HCT116 (cell line): Measurements from ENCODE around the gene TAGLN. TPM values are rescaled to one million over a fixed set of nuclear protein-coding genes. Genes with fewer than 3 reads are reported as not detected.
A peak's percentile ranks its signal among the peaks of the same experiment; 100 is the strongest.

Experiments
- ATAC-seq: fragments of 200-7000 bp; cut with Tn5 transposase; 2 replicates; pipeline ENCODE4 v1.9.1; 2020; ENCODE audit warnings: mild to moderate bottlenecking, moderate library complexity
- BruUV-seq: library from RNA; stranded (reverse); fragments of 400-500 nt; replicated peaks from 2 replicates; lab custom pipeline; 2021; lab: Mats Ljungman, UMichigan
- CTCF ChIA-PET: fragments of 300-600 bp; sonication (Branson Sonifier 250); formaldehyde crosslinking; loops from one replicate; lab custom pipeline; 2021; ENCODE audit warnings: antibody characterized with exemption; lab: Charles Lee
- POLR2A ChIA-PET: fragments of 300-600, 350-600 bp; sonication (Branson Sonifier 250); formaldehyde crosslinking; loops from one replicate; lab custom pipeline; 2021; ENCODE audit warnings: antibody characterized with exemption; lab: Charles Lee
- RAD21 ChIA-PET, 2 experiments: fragments of 300-600 bp; sonication (Branson Sonifier 250); formaldehyde crosslinking; loops; one replicate each; lab custom pipeline; 2023; ENCODE audit warnings: low total read pairs in 2 of 2; ENCODE audit not compliant: uncharacterized antibody in 2 of 2, unreplicated experiment in 2 of 2, low non-redundant PET in 1 of 2; lab: Charles Lee
- DNase-seq: peaks from one replicate; pipeline ENCODE4 v3.0.0-alpha.2; 2010; ENCODE audit warnings: low read depth, low spot score
- H2AFZ ChIP-seq: fragments of 200-600 bp; shearing (Covaris generic), sonication (generic); 2 replicates; pipeline ENCODE4 v1.6.1; 2017; ENCODE audit warnings: low read depth, mixed run types, mixed read lengths, antibody characterized with exemption, low read length; ENCODE audit not compliant: poor library complexity, severe bottlenecking
- H3K27ac ChIP-seq: 2 replicates; pipeline ENCODE4 v1.5.1; 2012; ENCODE audit warnings: low read depth, low read length
- H3K27me3 ChIP-seq: fragments of 200-600 bp; sonication (generic); 2 replicates; pipeline ENCODE4 v1.6.1; 2016; ENCODE audit warnings: mixed run types, low read length, mixed read lengths; ENCODE audit not compliant: insufficient read depth
- H3K36me3 ChIP-seq, 2 experiments: fragments of 200-500 bp in 1 of 2; fragments of 200-600 bp in 1 of 2; sonication (Bioruptor generic) in 1 of 2; sonication (generic) in 1 of 2; 2 replicates each; pipeline versions ENCODE4 v1.5.1 to v1.6.1; 2014 to 2016; ENCODE audit warnings: low read length in 2 of 2, inconsistent platforms in 1 of 2, mixed read lengths in 1 of 2, mixed run types in 1 of 2; ENCODE audit not compliant: insufficient read depth in 2 of 2, control insufficient read depth in 1 of 2
- H3K4me1 ChIP-seq, 2 experiments: fragments of 200-600 bp in 1 of 2; sonication (generic) in 1 of 2; 2 replicates each; pipeline versions ENCODE4 v1.5.1 to v1.6.1; 2012 to 2017; ENCODE audit warnings: low read length in 2 of 2, inconsistent platforms in 1 of 2, mild to moderate bottlenecking in 1 of 2, mixed read lengths in 1 of 2, mixed run types in 1 of 2, moderate library complexity in 1 of 2; ENCODE audit not compliant: insufficient read depth in 2 of 2, control insufficient read depth in 1 of 2
- H3K4me2 ChIP-seq: fragments of 200-600 bp; sonication (generic); 2 replicates; pipeline ENCODE4 v1.6.1; 2017; ENCODE audit warnings: mixed run types, low read length, mixed read lengths
- H3K4me3 ChIP-seq, 2 experiments: fragments of 200-600 bp in 1 of 2; sonication (generic) in 1 of 2; replicated peaks in 1 of 2; 2 replicates each; pipeline ENCODE4 v1.5.1; 2011 to 2016; ENCODE audit warnings: low read length in 2 of 2, control low read depth in 1 of 2, low read depth in 1 of 2, mild to moderate bottlenecking in 1 of 2, mixed read lengths in 1 of 2, mixed run types in 1 of 2
- H3K79me2 ChIP-seq: fragments of 200-600 bp; sonication (generic); 2 replicates; pipeline ENCODE4 v1.6.1; 2017; ENCODE audit warnings: mild to moderate bottlenecking, mixed run types, low read length, moderate library complexity, mixed read lengths; ENCODE audit not compliant: insufficient read depth
- H3K9ac ChIP-seq: fragments of 200-600 bp; sonication (generic); 2 replicates; pipeline ENCODE4 v1.6.1; 2016; ENCODE audit warnings: low read length, mixed read lengths
- H3K9me2 ChIP-seq: fragments of 200-600 bp; sonication (generic), shearing (Covaris generic); 2 replicates; pipeline ENCODE4 v1.6.1; 2017; ENCODE audit warnings: mixed run types, mild to moderate bottlenecking, moderate library complexity; ENCODE audit not compliant: insufficient read depth
- H3K9me3 ChIP-seq, 2 experiments: fragments of 200-500 bp in 1 of 2; fragments of 200-600 bp in 1 of 2; sonication (Bioruptor generic) in 1 of 2; sonication (generic) in 1 of 2; 2 replicates each; pipeline ENCODE4 v1.6.1; 2014 to 2017; ENCODE audit warnings: low read length in 2 of 2, mixed read lengths in 2 of 2, inconsistent platforms in 1 of 2, low read depth in 1 of 2, mild to moderate bottlenecking in 1 of 2, mixed run types in 1 of 2, moderate library complexity in 1 of 2; ENCODE audit not compliant: control insufficient read depth in 1 of 2, insufficient read depth in 1 of 2
- H4K20me1 ChIP-seq: fragments of 200-600 bp; sonication (generic), shearing (Covaris generic); 2 replicates; pipeline ENCODE4 v1.6.1; 2017; ENCODE audit warnings: mixed run types, mild to moderate bottlenecking, moderate library complexity; ENCODE audit not compliant: insufficient read depth
- CBX3 ChIP-seq: IDR thresholded peaks from 2 replicates; pipeline ENCODE4 v1.6.1; 2012; ENCODE audit warnings: low read depth
- CTCF ChIP-seq, 3 experiments: fragments of 200-600 bp in 1 of 3; sonication (generic) in 1 of 3; IDR thresholded peaks in 2 of 3; conservative IDR thresholded peaks in 1 of 3; 2 replicates each; pipeline ENCODE4 v1.5.1; 2012 to 2017; ENCODE audit warnings: low read depth in 2 of 3, low read length in 2 of 3, antibody characterized with exemption in 1 of 3, borderline replicate concordance in 1 of 3, control low read depth in 1 of 3, mild to moderate bottlenecking in 1 of 3, mixed read lengths in 1 of 3, mixed run types in 1 of 3, moderate library complexity in 1 of 3; ENCODE audit not compliant: insufficient read depth in 1 of 3
- EZH2 ChIP-seq: fragments of 200-600 bp; sonication (generic); IDR thresholded peaks from 2 replicates; pipeline ENCODE4 v1.6.1; 2017; ENCODE audit warnings: antibody characterized with exemption, mixed run types
- JUND ChIP-seq: IDR thresholded peaks from 2 replicates; pipeline ENCODE4 v1.6.1; 2012
- MAX ChIP-seq: IDR thresholded peaks from 2 replicates; pipeline ENCODE4 v1.6.1; 2012
- POLR2A ChIP-seq: IDR thresholded peaks from 2 replicates; pipeline ENCODE4 v1.7.0; 2011; ENCODE audit warnings: borderline replicate concordance; ENCODE audit not compliant: insufficient read depth, insufficient read length; ENCODE audit errors: extremely low read depth
- RAD21 ChIP-seq: IDR thresholded peaks from 2 replicates; pipeline ENCODE4 v1.6.1; 2012; ENCODE audit warnings: low read depth, mild to moderate bottlenecking
- SRF ChIP-seq: IDR thresholded peaks from 2 replicates; pipeline ENCODE4 v1.6.1; 2012; ENCODE audit warnings: low read depth
- YY1 ChIP-seq: IDR thresholded peaks from 2 replicates; pipeline ENCODE4 v1.6.1; 2011; ENCODE audit warnings: low read length, low read depth, moderate library complexity, mild to moderate bottlenecking; ENCODE audit not compliant: insufficient replicate concordance; ENCODE audit errors: extremely low read depth
- ZBTB33 ChIP-seq: IDR thresholded peaks from 2 replicates; pipeline ENCODE4 v1.6.1; 2011; ENCODE audit warnings: mild to moderate bottlenecking, low read length, moderate library complexity; ENCODE audit not compliant: insufficient replicate concordance; ENCODE audit errors: extremely low read depth
- ZFX ChIP-seq: fragments of 450-650 bp; IDR thresholded peaks from 2 replicates; pipeline ENCODE4 v1.6.1; 2017
- ZNF274 ChIP-seq: fragments of 200-500 bp; sonication (Bioruptor generic); IDR thresholded peaks from 2 replicates; pipeline ENCODE4 v1.6.1; 2014; ENCODE audit warnings: mild to moderate bottlenecking, low read depth, low read length, inconsistent platforms
- intact Hi-C: fragments of 100-400 bp; cut with micrococcal nuclease; formaldehyde crosslinking; loops from 2 replicates; pipeline ENCODE4 v1.10.0; 2022
- total RNA-seq: library from RNA; stranded (reverse); gene quantifications from one replicate; pipeline ENCODE4 v1.2.1, GENCODE V29; 2021; ENCODE audit not compliant: unreplicated experiment

The TAGLN gene
- total RNA-seq, 1 experiment from 2014 or later: 10.0 TPM

GRCh38 chr11:117180020-117180419 lies 19.1 kb upstream of the TAGLN start:
- BruUV-seq: no TSS peak

More at GRCh38 chr11:117180020-117180419, 19.1 kb upstream of the TAGLN start:
- ATAC-seq: no peak
- Histone ChIP-seq H3K9ac (peak overlapping the region; percentile 82), H4K20me1 (no peaks in the 10 kb centered on the region), H2AFZ (no peak overlapping the region), H3K9me3 (no peaks in the 10 kb centered on the region), H3K4me3 (peak overlapping the region; percentile 75 to 92), H3K36me3 (no peaks in the 10 kb centered on the region; a peak in 1 of 4 replicates), H3K4me2 (peak overlapping the region; percentile 89), H3K79me2 (no peaks in the 10 kb centered on the region), H3K27me3 (no peaks in the 10 kb centered on the region), H3K9me2 (no peaks in the 10 kb centered on the region), H3K4me1 (peaks cover 26 to 46% of the 10 kb centered on the region in 2 experiments), H3K27ac (peak overlapping the region; percentile 69; the same call in 1 of the 2 replicates)
- no peak for DNase-seq
- intact Hi-C loops: no loop called here
- ChIA-PET CTCF (interaction anchor here (1.2 to 5.3 kb wide), 3 partner anchors 42 to 389 kb away, joined by 3 to 30 read pairs (median 13); no protein-coding TSS in a partner anchor), RAD21 (interaction anchor here in 1 of 2 experiments (1.2 kb wide), 1 partner anchor 47 kb away, joined by 3 read pairs; no protein-coding TSS in a partner anchor), POLR2A (no interaction called here)
- TF ChIP-seq EZH2 (no peak), ZFX (no peak), CBX3 (no peak), YY1 (no peak), ZBTB33 (no peak), ZNF274 (no peak), RAD21 (no peak), JUND (no peak), POLR2A (no peak), CTCF (IDR thresholded peaks at IDR 0.05 in 2 of 3, conservative IDR thresholded peaks at IDR 0.05 in 1 of 3; ENCODE audit: borderline replicate concordance in 1 of 3, insufficient read depth in 1 of 3, low read depth in 2 of 3, low read length in 2 of 3) (no peak), MAX (no peak), SRF (no peak)
